NT2/D1 (cell line): Measurements from ENCODE around the gene DNMT3A.

Experiments
- DNase-seq: peaks from one replicate; pipeline ENCODE4 v3.0.0-alpha.2; 2011; ENCODE audit warnings: low read depth, low spot score
- H3K27me3 ChIP-seq: 2 replicates; pipeline ENCODE4 v1.6.0; 2011; ENCODE audit warnings: mild to moderate bottlenecking; ENCODE audit not compliant: insufficient read length, insufficient read depth
- H3K36me3 ChIP-seq: 2 replicates; pipeline ENCODE4 v1.6.1; 2011; ENCODE audit warnings: mild to moderate bottlenecking, low read length, mixed read lengths; ENCODE audit not compliant: insufficient read depth, insufficient read length
- H3K4me1 ChIP-seq: 2 replicates; pipeline ENCODE4 v1.5.1; 2011; ENCODE audit not compliant: insufficient read depth, insufficient read length
- H3K4me3 ChIP-seq: 2 replicates; pipeline ENCODE4 v1.5.1; 2011; ENCODE audit warnings: low read depth; ENCODE audit not compliant: insufficient read length
- H3K9ac ChIP-seq: 2 replicates; pipeline ENCODE4 v1.6.0; 2011; ENCODE audit warnings: low read depth; ENCODE audit not compliant: insufficient read length
- H3K9me3 ChIP-seq: 2 replicates; pipeline ENCODE4 v1.5.1; 2011; ENCODE audit warnings: mild to moderate bottlenecking, low read length; ENCODE audit not compliant: insufficient read depth
- SUZ12 ChIP-seq: IDR thresholded peaks from 2 replicates; pipeline ENCODE4 v1.6.1; 2011; ENCODE audit not compliant: insufficient read length, insufficient read depth; ENCODE audit errors: extremely low read depth
- YY1 ChIP-seq: IDR thresholded peaks from 2 replicates; pipeline ENCODE4 v1.6.1; 2011; ENCODE audit not compliant: insufficient read length, insufficient read depth
- ZNF274 ChIP-seq: IDR thresholded peaks from 2 replicates; pipeline ENCODE4 v1.6.1; 2011; ENCODE audit warnings: mild to moderate bottlenecking, low read depth, low read length

The DNMT3A gene

DNA sequence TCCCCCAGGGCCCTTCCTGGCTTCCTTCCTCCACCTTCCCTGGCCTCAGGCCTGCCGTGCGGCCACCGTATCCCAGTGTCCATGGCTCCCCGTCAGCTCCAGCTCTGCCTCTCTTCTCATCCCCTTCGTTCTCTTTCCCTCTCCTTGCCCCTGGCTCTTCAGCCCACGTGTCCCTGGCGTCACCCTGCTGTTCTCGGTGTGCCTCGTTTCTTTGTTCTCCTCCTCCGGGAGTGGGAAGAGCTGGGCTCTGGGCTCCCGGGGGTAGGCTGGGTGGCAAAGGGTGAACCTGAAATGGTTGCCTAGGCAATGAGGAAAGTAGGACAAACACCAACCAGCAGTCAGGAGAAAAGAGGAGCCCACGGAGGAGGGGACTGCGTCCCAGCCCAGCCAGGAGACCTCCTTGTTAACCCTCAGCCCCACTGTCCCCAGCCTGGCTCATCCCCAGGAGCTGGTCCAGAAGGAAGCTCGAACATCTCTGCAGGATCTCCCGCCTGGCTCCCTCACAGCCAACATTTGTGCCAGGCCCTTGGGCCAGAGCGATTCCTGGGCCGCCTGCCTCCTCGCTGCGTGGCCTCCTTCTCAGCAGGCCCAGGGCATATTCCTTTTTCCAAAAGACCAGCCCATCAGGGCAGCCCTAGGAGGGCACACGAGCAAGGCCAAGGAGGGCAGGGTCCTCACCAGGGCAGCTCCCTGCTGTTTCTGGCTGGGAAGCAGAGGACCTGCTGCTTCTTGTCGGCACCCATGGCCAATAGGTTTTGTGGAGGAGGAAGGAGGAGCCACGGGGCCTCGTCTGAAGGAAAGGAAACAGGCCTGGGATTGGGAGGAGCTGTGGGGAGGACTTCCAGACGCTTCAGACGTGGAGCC lies 30.9 kb upstream of the DNMT3A start:
- Histone ChIP-seq H3K9ac (no peak overlapping the region), H3K36me3 (no peaks in the 10 kb centered on the region), H3K27me3 (peaks cover 3% of the 10 kb centered on the region), H3K4me3 (no peak overlapping the region), H3K4me1 (peaks cover 7% of the 10 kb centered on the region), H3K9me3 (no peaks in the 10 kb centered on the region)
- no peak for DNase-seq
- TF ChIP-seq YY1 (no peak), SUZ12 (no peak), ZNF274 (no peak)

DNA sequence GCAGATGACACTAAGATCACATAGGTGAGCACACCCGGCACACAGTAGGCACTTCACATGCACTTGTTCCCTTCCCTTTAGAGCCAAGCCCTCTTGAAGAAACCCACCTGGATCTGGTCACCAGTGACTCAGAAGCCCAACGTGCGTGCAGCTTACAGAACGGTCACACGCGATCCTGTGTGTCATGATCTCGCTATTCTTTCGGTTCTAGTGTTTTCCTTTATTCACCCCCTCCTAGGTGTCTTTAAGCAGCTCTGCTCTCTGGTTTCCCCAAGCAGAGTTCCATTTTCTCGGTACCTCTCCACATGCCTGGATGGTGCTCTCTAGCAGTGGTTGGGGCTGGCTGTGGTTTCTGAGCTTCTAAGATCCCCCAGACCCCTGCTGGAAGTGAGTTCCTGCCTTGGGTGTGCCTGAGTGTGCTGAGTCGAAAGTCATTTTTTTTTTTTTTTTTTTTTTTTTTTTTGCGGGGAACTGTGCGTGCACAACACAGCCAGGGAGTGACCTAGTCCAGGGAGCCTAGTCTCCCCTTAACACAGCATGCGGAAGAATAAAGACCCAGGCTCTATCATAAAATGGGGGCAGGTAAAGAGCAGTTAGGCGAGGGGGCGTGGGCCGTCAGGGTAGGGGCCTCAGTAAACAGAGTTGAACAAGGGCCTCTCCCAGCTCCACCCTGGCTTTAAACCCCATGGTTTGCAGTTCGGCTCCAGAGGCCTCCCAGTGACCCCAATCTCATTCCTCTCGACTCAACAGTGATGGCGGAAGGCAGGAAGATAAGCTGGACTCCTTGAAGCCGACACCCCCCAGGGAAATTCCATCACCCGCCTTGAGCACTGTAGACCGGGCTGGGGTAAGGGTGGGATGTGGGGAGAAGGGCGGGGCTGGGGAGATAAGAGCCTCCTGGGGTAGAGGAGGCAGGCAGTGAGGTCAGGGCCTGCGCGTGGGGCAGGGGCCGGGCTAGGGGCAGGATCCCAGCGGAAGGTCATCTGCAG lies 29.8 kb upstream of the DNMT3A start:
- no peak for DNase-seq
- no peaks in the 10 kb centered on the region for H3K36me3 ChIP-seq
- TF ChIP-seq SUZ12: no peak
- no peak for TF ChIP-seq ZNF274
- no peak for TF ChIP-seq YY1
- H3K4me1 ChIP-seq: peaks cover 2% of the 10 kb centered on the region
- H3K9me3 ChIP-seq: no peaks in the 10 kb centered on the region
- no peak overlapping the region for H3K9ac ChIP-seq
- peaks cover 3% of the 10 kb centered on the region for H3K27me3 ChIP-seq
- H3K4me3 ChIP-seq: no peak overlapping the region

DNA sequence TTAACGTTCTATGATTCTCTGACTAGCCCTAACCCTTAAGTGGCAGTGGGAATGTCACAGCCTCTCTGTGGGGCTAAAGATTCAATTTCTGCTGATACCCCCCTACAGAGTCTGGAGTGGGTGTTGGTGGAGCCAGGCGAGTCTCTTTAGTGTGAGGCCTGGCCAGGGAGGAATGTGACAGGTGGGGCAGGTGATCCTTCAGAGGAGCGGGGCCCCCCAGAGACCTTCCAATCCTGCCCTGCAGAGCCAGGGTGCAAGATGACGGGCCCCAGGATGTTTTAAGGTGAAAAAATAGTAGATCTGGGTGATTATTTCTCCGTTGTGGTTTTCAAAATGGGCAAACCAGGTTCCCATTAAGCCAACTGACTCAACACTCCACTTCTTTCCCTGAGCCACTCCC lies 28.2 kb upstream of the DNMT3A start:
- H3K27me3 ChIP-seq: no peaks in the 10 kb centered on the region
- no peak for TF ChIP-seq ZNF274
- TF ChIP-seq SUZ12: no peak
- no peak for TF ChIP-seq YY1
- H3K9me3 ChIP-seq: no peaks in the 10 kb centered on the region
- H3K4me3 ChIP-seq: no peak overlapping the region
- H3K4me1 ChIP-seq: no peaks in the 10 kb centered on the region
- H3K36me3 ChIP-seq: no peaks in the 10 kb centered on the region
- no peak for DNase-seq
- no peak overlapping the region for H3K9ac ChIP-seq

DNA sequence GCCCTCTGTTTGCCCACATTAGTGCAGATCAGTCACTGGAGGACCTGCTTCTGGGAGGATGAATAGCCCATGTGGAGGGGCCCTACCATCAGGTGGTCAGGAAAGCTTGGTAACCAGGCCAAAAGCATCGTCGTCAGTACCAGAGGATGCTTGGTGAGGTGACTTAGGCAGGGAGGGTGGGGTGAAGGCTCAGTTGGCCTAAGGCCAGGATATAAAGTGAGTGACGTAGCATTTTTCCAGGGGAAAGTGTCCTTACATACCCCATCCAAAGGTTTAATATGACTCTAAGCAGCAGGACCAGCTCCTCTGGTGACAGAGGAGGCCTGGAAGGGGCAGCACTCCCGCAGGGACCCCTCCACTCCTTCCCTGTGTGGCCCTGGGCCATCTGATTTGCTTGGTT lies 27.7 kb upstream of the DNMT3A start:
- Histone ChIP-seq H3K9me3 (no peaks in the 10 kb centered on the region), H3K9ac (no peak overlapping the region), H3K4me1 (no peaks in the 10 kb centered on the region), H3K27me3 (no peaks in the 10 kb centered on the region), H3K36me3 (no peaks in the 10 kb centered on the region), H3K4me3 (no peak overlapping the region)
- DNase-seq: no peak
- TF ChIP-seq ZNF274: no peak
- TF ChIP-seq YY1: no peak
- no peak for TF ChIP-seq SUZ12

DNA sequence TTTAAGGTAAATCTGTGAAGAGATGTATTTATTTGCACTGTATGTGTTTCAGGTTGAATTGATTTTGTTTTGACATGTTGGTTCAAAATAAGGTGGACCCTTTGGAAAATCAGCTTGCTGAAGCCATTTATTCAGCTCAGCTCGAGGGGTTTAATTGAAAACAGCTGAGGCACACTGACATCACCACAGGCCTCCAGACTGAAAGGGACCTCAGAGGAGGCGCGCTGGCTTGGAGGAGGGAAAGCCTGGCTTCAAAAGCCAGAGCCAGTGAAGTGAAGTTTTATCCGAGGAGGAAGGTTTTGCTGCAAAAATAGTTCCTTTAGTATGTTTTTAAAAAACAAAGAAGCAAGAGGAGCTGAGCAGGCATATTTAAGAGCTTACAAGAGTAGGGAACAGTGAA lies 26.9 kb upstream of the DNMT3A start:
- no peaks in the 10 kb centered on the region for H3K4me1 ChIP-seq
- H3K4me3 ChIP-seq: no peak overlapping the region
- no peaks in the 10 kb centered on the region for H3K9me3 ChIP-seq
- no peak for DNase-seq
- no peaks in the 10 kb centered on the region for H3K27me3 ChIP-seq
- H3K36me3 ChIP-seq: no peaks in the 10 kb centered on the region
- H3K9ac ChIP-seq: no peak overlapping the region
- TF ChIP-seq YY1 (no peak), SUZ12 (no peak), ZNF274 (no peak)

DNA sequence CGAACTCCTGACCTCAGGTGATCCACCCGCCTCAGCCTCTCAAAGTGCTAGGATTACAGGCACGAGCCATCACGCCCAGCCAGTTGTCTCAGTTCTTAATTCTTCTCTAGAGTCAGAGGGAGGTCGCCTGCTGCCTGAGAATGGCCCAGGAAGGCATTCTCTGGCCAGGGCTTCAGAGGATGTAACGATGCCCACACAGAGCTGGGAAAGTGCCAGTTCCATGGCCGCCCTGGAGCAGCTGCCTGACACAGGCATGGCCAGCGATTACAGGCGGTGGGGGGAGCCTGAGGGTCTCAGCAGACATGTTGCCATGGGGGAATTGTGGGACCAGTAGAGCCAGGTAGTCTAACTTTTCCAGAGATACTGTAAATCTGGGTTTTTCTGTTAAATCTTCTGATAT lies 25.6 kb upstream of the DNMT3A start:
- no peak overlapping the region for H3K4me3 ChIP-seq
- no peaks in the 10 kb centered on the region for H3K4me1 ChIP-seq
- H3K9ac ChIP-seq: no peak overlapping the region
- H3K27me3 ChIP-seq: peaks cover 5% of the 10 kb centered on the region
- no peak for DNase-seq
- TF ChIP-seq SUZ12 (no peak), YY1 (no peak), ZNF274 (no peak)
- no peaks in the 10 kb centered on the region for H3K36me3 ChIP-seq
- H3K9me3 ChIP-seq: no peaks in the 10 kb centered on the region

DNA sequence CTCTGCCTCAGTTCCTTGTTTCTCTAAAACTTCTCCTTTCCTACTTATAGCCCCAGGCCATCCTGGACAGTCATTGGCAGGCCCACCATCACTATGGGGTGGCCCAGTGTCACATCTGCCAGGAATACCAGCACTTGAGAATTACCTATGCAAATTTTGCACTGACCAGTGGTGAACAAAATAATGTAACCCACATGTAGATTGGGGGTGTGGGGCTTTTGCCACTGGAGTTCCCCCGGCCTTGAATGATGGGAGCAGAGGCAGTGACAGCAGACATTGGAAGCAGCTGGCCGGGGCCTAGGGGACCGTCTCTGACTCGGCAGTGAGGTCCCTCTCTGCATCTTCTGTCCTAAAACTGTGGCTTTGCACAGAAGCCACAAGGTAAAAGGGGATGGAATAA lies 24.9 kb upstream of the DNMT3A start:
- H3K9me3 ChIP-seq: no peaks in the 10 kb centered on the region
- TF ChIP-seq YY1 (no peak), SUZ12 (no peak), ZNF274 (no peak)
- H3K27me3 ChIP-seq: peaks cover 7% of the 10 kb centered on the region
- DNase-seq: no peak
- no peak overlapping the region for H3K9ac ChIP-seq
- H3K36me3 ChIP-seq: no peaks in the 10 kb centered on the region
- no peaks in the 10 kb centered on the region for H3K4me1 ChIP-seq
- no peak overlapping the region for H3K4me3 ChIP-seq
